SK-N-SH treated with all-trans-retinoic acid at 6 μM for 48 hours (cell line): ENCODE results near the gene TANGO2.

Experiments used
- ATAC-seq: fragments of 200-7000 bp; cut with Tn5 transposase; 3 replicates; pipeline ENCODE4 v1.9.1; 2020; ENCODE audit warnings: mild to moderate bottlenecking, moderate library complexity
- ARNTL ChIP-seq: fragments of 450-650 bp; formaldehyde crosslinking; IDR thresholded peaks from 2 replicates; pipeline ENCODE4 v1.5.0; 2020; ENCODE audit warnings: low read depth, mild to moderate bottlenecking, moderate library complexity, borderline replicate concordance
- BACH2 ChIP-seq: fragments of 250-450 bp; sonication (Bioruptor Pico); IDR thresholded peaks from 2 replicates; pipeline ENCODE4 v1.9.0; 2021; ENCODE audit warnings: mild to moderate bottlenecking, borderline replicate concordance
- CREB5 ChIP-seq: fragments of 250-450 bp; sonication (Bioruptor Pico); IDR thresholded peaks from 2 replicates; pipeline ENCODE4 v1.5.1; 2020; ENCODE audit warnings: low read depth, mild to moderate bottlenecking, moderate library complexity
- CSDC2 ChIP-seq: fragments of 250-450 bp; sonication (Bioruptor Pico); IDR thresholded peaks from 2 replicates; pipeline ENCODE4 v1.5.0; 2020; ENCODE audit warnings: mild to moderate bottlenecking, moderate library complexity
- CSRNP3 ChIP-seq: fragments of 250-450 bp; sonication (Bioruptor Pico); IDR thresholded peaks from 2 replicates; pipeline ENCODE4 v1.5.1; 2021; ENCODE audit warnings: mild to moderate bottlenecking, moderate library complexity
- ESRRG ChIP-seq: fragments of 250-450 bp; sonication (Bioruptor Pico); IDR thresholded peaks from 2 replicates; pipeline ENCODE4 v1.6.1; 2021; ENCODE audit warnings: mild to moderate bottlenecking
- ISL1 ChIP-seq: fragments of 250-450 bp; sonication (Bioruptor Pico); IDR thresholded peaks from 2 replicates; pipeline ENCODE4 v2.1.2; 2022; ENCODE audit warnings: mild to moderate bottlenecking, moderate library complexity
- OSR1 ChIP-seq: fragments of 250-450 bp; sonication (Bioruptor Pico); IDR thresholded peaks from 2 replicates; pipeline ENCODE4 v1.8.0; 2022; ENCODE audit warnings: moderate library complexity, mild to moderate bottlenecking, inconsistent platforms
- PATZ1 ChIP-seq: fragments of 250-450 bp; sonication (Bioruptor Pico); IDR thresholded peaks from 2 replicates; pipeline ENCODE4 v1.8.0; 2020; ENCODE audit warnings: mild to moderate bottlenecking, moderate library complexity, borderline replicate concordance
- POU6F1 ChIP-seq: fragments of 250-450 bp; sonication (Bioruptor Pico); IDR thresholded peaks from 2 replicates; pipeline ENCODE4 v1.8.0; 2021; ENCODE audit warnings: low read depth, mild to moderate bottlenecking, moderate library complexity, borderline replicate concordance
- PPARA ChIP-seq: fragments of 250-450 bp; sonication (Bioruptor Pico); IDR thresholded peaks from 2 replicates; pipeline ENCODE4 v1.5.0; 2020; ENCODE audit warnings: mild to moderate bottlenecking, borderline replicate concordance
- RARB ChIP-seq: fragments of 250-450 bp; sonication (Bioruptor Pico); IDR thresholded peaks from 2 replicates; pipeline ENCODE4 v1.8.0; 2021; ENCODE audit warnings: mild to moderate bottlenecking, moderate library complexity
- SNAI2 ChIP-seq: fragments of 250-450 bp; sonication (Bioruptor Pico); IDR thresholded peaks from 2 replicates; pipeline ENCODE4 v1.5.0; 2020; ENCODE audit warnings: mild to moderate bottlenecking, moderate library complexity
- TOX ChIP-seq: fragments of 250-450 bp; sonication (Bioruptor Pico); IDR thresholded peaks from 2 replicates; pipeline ENCODE4 v1.8.0; 2021; ENCODE audit warnings: mild to moderate bottlenecking, moderate library complexity, borderline replicate concordance
- TSHZ2 ChIP-seq: fragments of 250-450 bp; sonication (Bioruptor Pico); IDR thresholded peaks from 2 replicates; pipeline ENCODE4 v1.5.0; 2020; ENCODE audit warnings: mild to moderate bottlenecking, moderate library complexity
- ZC3H10 ChIP-seq: fragments of 250-450 bp; sonication (Bioruptor Pico); IDR thresholded peaks from 2 replicates; pipeline ENCODE4 v1.5.1; 2021; ENCODE audit warnings: mild to moderate bottlenecking, moderate library complexity
- ZFP30 ChIP-seq: fragments of 450-650 bp; formaldehyde crosslinking; IDR thresholded peaks from 2 replicates; pipeline ENCODE4 v1.5.0; 2022; ENCODE audit warnings: mild to moderate bottlenecking, moderate library complexity
- ZNF565 ChIP-seq: fragments of 450-650 bp; formaldehyde crosslinking; conservative IDR thresholded peaks from 2 replicates; pipeline ENCODE4 v1.5.0; 2020; ENCODE audit warnings: low read depth, mild to moderate bottlenecking, moderate library complexity
- ZNF70 ChIP-seq: fragments of 450-650 bp; formaldehyde crosslinking; IDR thresholded peaks from 2 replicates; pipeline ENCODE4 v1.5.0; 2020; ENCODE audit warnings: mild to moderate bottlenecking, moderate library complexity
- ZNF8 ChIP-seq: fragments of 450-650 bp; formaldehyde crosslinking; IDR thresholded peaks from 2 replicates; pipeline ENCODE4 v1.5.0; 2020; ENCODE audit warnings: mild to moderate bottlenecking, moderate library complexity

The TANGO2 gene

GRCh38 chr22:20038574-20038973 lies 17.7 kb downstream of the TANGO2 start:
- TF ChIP-seq POU6F1 (no peak), ZNF8 (CRISPR knock-in tag) (no peak)
- no peak for ATAC-seq

GRCh38 chr22:20039683-20040325 lies 18.9 kb downstream of the TANGO2 start:
- no peak for TF ChIP-seq ZNF565 (CRISPR knock-in tag)
- TF ChIP-seq CSRNP3 (CRISPR knock-in tag) = no peak
- no peak for TF ChIP-seq ESRRG
- TF ChIP-seq CSDC2 (CRISPR knock-in tag) = no peak
- TF ChIP-seq TOX (CRISPR knock-in tag) = no peak
- no peak for TF ChIP-seq ZFP30 (CRISPR knock-in tag)
- TF ChIP-seq OSR1 = no peak
- no peak for TF ChIP-seq PPARA
- no peak for TF ChIP-seq PATZ1
- TF ChIP-seq ZC3H10 = no peak
- TF ChIP-seq CREB5 = no peak
- ATAC-seq = no peak

- no peak for TF ChIP-seq RARB (CRISPR knock-in tag)
- TF ChIP-seq ISL1 (CRISPR knock-in tag) = no peak
- no peak for TF ChIP-seq ESRRG
- no peak for TF ChIP-seq BACH2 (CRISPR knock-in tag)
- no peak for ATAC-seq
These were observed 19.7 kb downstream of the TANGO2 start for GRCh38 chr22:20040327-20041200.

- no peak for ATAC-seq
- TF ChIP-seq ZNF565 (CRISPR knock-in tag) (no peak), TSHZ2 (CRISPR knock-in tag) (no peak), TOX (CRISPR knock-in tag) (no peak), PATZ1 (no peak), SNAI2 (CRISPR knock-in tag) (no peak), BACH2 (CRISPR knock-in tag) (no peak), ARNTL (no peak), ZFP30 (CRISPR knock-in tag) (no peak), ZC3H10 (no peak), ZNF70 (CRISPR knock-in tag) (no peak), ESRRG (no peak), OSR1 (no peak), PPARA (no peak), CREB5 (no peak)
These were observed 22.4 kb downstream of the TANGO2 start for GRCh38 chr22:20043057-20043996.
